Body of pancreas (tissue), 4 donors: ENCODE results near the gene NR4A1.

Experiments used
- POLR2A ChIP-seq, 3 donors: fragments of 450-650 bp; IDR thresholded peaks; one replicate each; pipeline ENCODE4 v1.6.1; 2016; ENCODE audit warnings: antibody characterized with exemption in 3 of 3, mild to moderate bottlenecking in 2 of 3
- TF ChIP-seq, protein P1 (sequence below), 7 experiments: fragments of 450-650 bp in 4 of 7; fragments of 200-600 bp in 3 of 7; sonication (generic) in 3 of 7; IDR thresholded peaks; one replicate each; pipeline ENCODE4 v1.5.1; 2016 to 2019; ENCODE audit warnings: antibody characterized with exemption in 7 of 7

DNA sequence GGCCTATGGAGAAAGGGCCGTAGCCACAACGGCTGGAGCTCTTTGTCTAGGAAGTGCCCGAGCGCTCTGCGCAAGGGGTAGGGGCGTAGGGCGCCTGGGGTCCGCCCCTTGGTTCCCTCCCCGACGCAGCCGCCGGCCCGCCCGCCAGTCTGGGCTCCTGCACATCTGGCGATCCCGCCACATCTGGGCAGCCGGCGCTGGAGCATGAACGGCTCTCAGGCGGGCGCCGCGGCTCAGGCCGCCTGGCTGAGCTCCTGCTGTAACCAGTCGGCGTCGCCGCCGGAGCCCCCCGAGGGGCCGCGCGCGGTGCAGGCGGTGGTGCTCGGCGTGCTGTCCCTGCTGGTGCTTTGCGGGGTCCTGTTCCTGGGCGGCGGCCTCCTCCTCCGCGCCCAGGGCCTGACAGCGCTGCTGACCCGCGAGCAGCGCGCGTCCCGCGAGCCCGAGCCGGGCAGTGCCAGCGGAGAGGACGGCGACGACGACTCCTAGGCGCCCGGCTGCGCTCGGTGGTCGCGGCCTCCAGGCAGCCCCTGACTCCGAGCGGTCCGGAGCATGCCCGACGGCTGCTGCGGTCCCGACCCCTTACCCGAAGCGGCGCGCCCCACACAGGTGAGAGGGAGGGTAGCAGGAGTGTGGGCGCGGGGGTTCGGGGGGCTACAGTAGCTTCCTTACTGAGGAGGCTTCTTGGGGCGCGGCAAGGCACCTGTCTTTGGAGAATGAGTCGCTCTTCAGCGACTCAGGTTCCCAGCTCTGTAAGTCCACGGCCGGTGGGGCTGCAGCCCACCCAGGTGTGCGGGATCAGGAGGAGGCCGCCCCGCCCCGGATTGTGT lies 28.5 kb downstream of the NR4A1 start, which contains the start of gene SMIM41:
- TF ChIP-seq, protein P1, sequence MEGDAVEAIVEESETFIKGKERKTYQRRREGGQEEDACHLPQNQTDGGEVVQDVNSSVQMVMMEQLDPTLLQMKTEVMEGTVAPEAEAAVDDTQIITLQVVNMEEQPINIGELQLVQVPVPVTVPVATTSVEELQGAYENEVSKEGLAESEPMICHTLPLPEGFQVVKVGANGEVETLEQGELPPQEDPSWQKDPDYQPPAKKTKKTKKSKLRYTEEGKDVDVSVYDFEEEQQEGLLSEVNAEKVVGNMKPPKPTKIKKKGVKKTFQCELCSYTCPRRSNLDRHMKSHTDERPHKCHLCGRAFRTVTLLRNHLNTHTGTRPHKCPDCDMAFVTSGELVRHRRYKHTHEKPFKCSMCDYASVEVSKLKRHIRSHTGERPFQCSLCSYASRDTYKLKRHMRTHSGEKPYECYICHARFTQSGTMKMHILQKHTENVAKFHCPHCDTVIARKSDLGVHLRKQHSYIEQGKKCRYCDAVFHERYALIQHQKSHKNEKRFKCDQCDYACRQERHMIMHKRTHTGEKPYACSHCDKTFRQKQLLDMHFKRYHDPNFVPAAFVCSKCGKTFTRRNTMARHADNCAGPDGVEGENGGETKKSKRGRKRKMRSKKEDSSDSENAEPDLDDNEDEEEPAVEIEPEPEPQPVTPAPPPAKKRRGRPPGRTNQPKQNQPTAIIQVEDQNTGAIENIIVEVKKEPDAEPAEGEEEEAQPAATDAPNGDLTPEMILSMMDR (IDR thresholded peaks at IDR 0.05): no peak
- no peak for TF ChIP-seq POLR2A (IDR thresholded peaks at IDR 0.05)
